Large intestine (tissue), 3 donors: ENCODE measurements around the gene FAM13A. TPM values are rescaled to one million over a fixed set of nuclear protein-coding genes. Genes with fewer than 3 reads are reported as not detected.

Experiments
- DNase-seq, 2 donors: peaks; one replicate each; pipeline versions ENCODE4 v3.0.0 to v3.0.0-alpha.2; 2013
- H3K27ac ChIP-seq: one replicate; pipeline ENCODE4 v1.5.1; 2013; ENCODE audit warnings: low read length
- H3K27me3 ChIP-seq: 2 replicates; pipeline ENCODE4 v1.6.1; 2013; ENCODE audit warnings: low read length; ENCODE audit not compliant: control insufficient read depth, insufficient read depth
- H3K36me3 ChIP-seq: 2 replicates; pipeline ENCODE4 v1.6.1; 2013; ENCODE audit warnings: low read length; ENCODE audit not compliant: control insufficient read depth, insufficient read depth
- H3K4me1 ChIP-seq: one replicate; pipeline ENCODE4 v1.6.1; 2013; ENCODE audit warnings: low read length; ENCODE audit not compliant: control insufficient read depth, insufficient read depth
- H3K4me3 ChIP-seq: one replicate; pipeline ENCODE4 v1.5.1; 2013; ENCODE audit warnings: low read length
- H3K9me3 ChIP-seq: one replicate; pipeline ENCODE4 v1.6.1; 2013; ENCODE audit warnings: mild to moderate bottlenecking, low read depth, low read length, moderate library complexity; ENCODE audit not compliant: control insufficient read depth
- WGBS: methylation state at CpG from one replicate; pipeline ENCODE4 v1.1.5; 2013; ENCODE audit warnings: low lambda C conversion rate; ENCODE audit not compliant: insufficient coverage; 5-methylcytosine and 5-hydroxymethylcytosine counted together
- polyA plus RNA-seq: library from polyadenylated mRNA; unstranded; fragments of 120-200 nt; gene quantifications from one replicate; pipeline ENCODE4 v1.2.1, GENCODE V29; 2013

The FAM13A gene
- polyA plus RNA-seq, 1 donor, result 151 TPM

DNA sequence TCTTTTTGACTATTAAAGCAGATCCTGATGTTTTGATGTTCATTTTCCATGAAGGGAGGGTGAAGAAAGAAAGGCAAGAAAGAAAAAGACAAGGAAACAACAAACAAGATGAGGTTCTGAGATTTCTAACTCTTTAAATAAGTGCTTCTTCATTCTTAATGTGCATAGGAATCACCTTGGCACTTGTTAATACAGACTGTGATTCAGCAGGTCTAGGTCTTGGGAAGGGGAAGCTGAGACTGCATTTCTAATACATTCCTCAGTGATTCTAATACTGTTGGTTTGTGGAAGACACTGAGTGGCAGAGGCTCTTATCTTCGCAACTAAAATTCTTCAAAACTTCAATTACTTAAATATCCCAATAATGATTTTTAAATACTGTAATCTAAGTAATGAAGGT is 264.2 kb downstream of the FAM13A start:
- Histone ChIP-seq H3K27ac (no peak overlapping the region), H3K36me3 (peaks cover 21% of the 10 kb centered on the region), H3K4me1 (no peaks in the 10 kb centered on the region), H3K27me3 (no peaks in the 10 kb centered on the region), H3K9me3 (no peaks in the 10 kb centered on the region), H3K4me3 (no peak overlapping the region)
- no peak for DNase-seq
- no CpG with 5 or more reads among the region's 1 CpG for WGBS

- DNase-seq, result no peak
- H3K9me3 ChIP-seq, result no peaks in the 10 kb centered on the region
- H3K4me3 ChIP-seq, result no peak overlapping the region
- H3K36me3 ChIP-seq, result peaks cover 26% of the 10 kb centered on the region
- H3K27ac ChIP-seq, result no peak overlapping the region
- WGBS, result no CpG with 5 or more reads among the region's 1 CpG
- no peaks in the 10 kb centered on the region for H3K4me1 ChIP-seq
- H3K27me3 ChIP-seq, result no peaks in the 10 kb centered on the region
These were observed 264.7 kb downstream of the FAM13A start for GRCh38 chr4:88792268-88792781.

- no peak overlapping the region for H3K27ac ChIP-seq
- H3K36me3 ChIP-seq, result peaks cover 28% of the 10 kb centered on the region
- no peaks in the 10 kb centered on the region for H3K4me1 ChIP-seq
These were observed 265.7 kb downstream of the FAM13A start for GRCh38 chr4:88791274-88791673.

GRCh38 chr4:88788895-88789294 is 268.1 kb downstream of the FAM13A start:
- Histone ChIP-seq H3K36me3 (peaks cover 40% of the 10 kb centered on the region), H3K4me1 (no peaks in the 10 kb centered on the region), H3K4me3 (no peak overlapping the region), H3K27ac (no peak overlapping the region), H3K9me3 (no peaks in the 10 kb centered on the region), H3K27me3 (no peaks in the 10 kb centered on the region)
- no peak for DNase-seq

More at GRCh38 chr4:88791274-88791673, 265.7 kb downstream of the FAM13A start:
- 100% methylated on average over 1 of the region's 1 CpG for WGBS
- Histone ChIP-seq H3K4me3 (no peak overlapping the region), H3K27me3 (no peaks in the 10 kb centered on the region), H3K9me3 (no peaks in the 10 kb centered on the region)
- DNase-seq, result no peak

- WGBS, result no CpG with 5 or more reads among the region's 1 CpG
- H3K4me1 ChIP-seq, result no peaks in the 10 kb centered on the region
- no peak for DNase-seq
These were observed 268.6 kb downstream of the FAM13A start for GRCh38 chr4:88788424-88788823.

GRCh38 chr4:88786011-88786410 is 271.0 kb downstream of the FAM13A start:
- no peak overlapping the region for H3K27ac ChIP-seq
- H3K4me1 ChIP-seq, result no peaks in the 10 kb centered on the region
- no peak for DNase-seq
- WGBS, result no CpG with 5 or more reads among the region's 1 CpG
- no peaks in the 10 kb centered on the region for H3K9me3 ChIP-seq
- H3K4me3 ChIP-seq, result no peak overlapping the region
- H3K27me3 ChIP-seq, result no peaks in the 10 kb centered on the region
- H3K36me3 ChIP-seq, result peaks cover 50% of the 10 kb centered on the region

More at GRCh38 chr4:88788424-88788823, 268.6 kb downstream of the FAM13A start:
- Histone ChIP-seq H3K36me3 (peaks cover 44% of the 10 kb centered on the region), H3K27me3 (no peaks in the 10 kb centered on the region), H3K9me3 (no peaks in the 10 kb centered on the region), H3K4me3 (no peak overlapping the region), H3K27ac (no peak overlapping the region)

DNA sequence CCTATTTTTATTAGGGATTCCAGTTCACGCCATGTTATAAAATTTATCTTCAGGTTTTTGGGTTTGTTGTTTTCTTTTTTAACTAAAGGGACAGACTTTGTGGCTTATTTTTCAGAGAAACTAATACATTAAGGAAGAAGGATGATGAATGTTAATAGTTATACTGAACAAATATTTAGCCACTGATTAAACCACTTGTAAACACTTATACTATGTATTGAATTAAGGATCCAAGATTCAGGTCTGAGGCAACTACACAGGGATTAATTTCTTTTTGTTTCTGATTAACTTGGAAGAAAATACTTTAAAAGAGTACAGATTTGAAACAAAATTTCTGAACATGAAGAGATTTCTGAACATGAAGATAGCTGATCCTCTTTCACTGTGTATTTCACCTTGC is 276.6 kb downstream of the FAM13A start:
- H3K36me3 ChIP-seq, result peaks cover 49% of the 10 kb centered on the region
- no peaks in the 10 kb centered on the region for H3K9me3 ChIP-seq
- H3K4me1 ChIP-seq, result no peaks in the 10 kb centered on the region
- DNase-seq, result no peak
- H3K4me3 ChIP-seq, result no peak overlapping the region
- no peaks in the 10 kb centered on the region for H3K27me3 ChIP-seq
- no peak overlapping the region for H3K27ac ChIP-seq
- no CpG with 5 or more reads among the region's 1 CpG for WGBS

- no peaks in the 10 kb centered on the region for H3K9me3 ChIP-seq
- H3K27ac ChIP-seq, result no peak overlapping the region
- DNase-seq, result no peak
- no peaks in the 10 kb centered on the region for H3K4me1 ChIP-seq
- H3K27me3 ChIP-seq, result no peaks in the 10 kb centered on the region
- no peak overlapping the region for H3K4me3 ChIP-seq
- whole genome bisulfite sequencing, result 100% methylated on average over 1 of the region's 3 CpGs
- H3K36me3 ChIP-seq, result peaks cover 52% of the 10 kb centered on the region
These were observed 277.6 kb downstream of the FAM13A start for GRCh38 chr4:88779431-88779830.

DNA sequence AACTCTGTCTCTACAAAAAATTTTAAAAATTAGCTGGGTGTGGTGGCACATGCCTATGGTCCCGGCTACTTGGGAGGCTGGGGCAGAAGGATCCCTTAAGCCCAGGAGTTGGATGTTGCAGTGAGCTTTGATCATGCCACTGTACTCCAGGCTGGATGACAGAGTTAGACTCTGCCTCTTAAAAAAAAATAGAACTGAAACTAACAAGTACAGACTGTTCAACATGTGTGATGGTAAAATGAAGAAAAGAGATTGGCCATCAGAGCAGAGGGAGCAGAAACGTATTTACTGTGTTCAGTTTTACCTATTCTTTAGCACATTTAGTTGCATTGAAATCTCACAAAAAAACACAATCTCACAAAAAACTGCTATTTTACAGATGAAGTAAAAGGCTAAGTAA is 281.5 kb downstream of the FAM13A start:
- no CpG with 5 or more reads among the region's 2 CpGs for WGBS
- H3K9me3 ChIP-seq, result no peaks in the 10 kb centered on the region
- no peaks in the 10 kb centered on the region for H3K4me1 ChIP-seq
- H3K36me3 ChIP-seq, result peaks cover 47% of the 10 kb centered on the region
- H3K27ac ChIP-seq, result no peak overlapping the region
- H3K4me3 ChIP-seq, result no peak overlapping the region
- no peaks in the 10 kb centered on the region for H3K27me3 ChIP-seq
- no peak for DNase-seq

- Histone ChIP-seq H3K36me3 (peaks cover 45% of the 10 kb centered on the region), H3K4me3 (no peak overlapping the region), H3K27me3 (no peaks in the 10 kb centered on the region), H3K4me1 (no peaks in the 10 kb centered on the region), H3K9me3 (no peaks in the 10 kb centered on the region), H3K27ac (no peak overlapping the region)
- 100% methylated on average over 1 of the region's 1 CpG for WGBS
- no peak for DNase-seq
These were observed 282.0 kb downstream of the FAM13A start for GRCh38 chr4:88775026-88775425.

DNA sequence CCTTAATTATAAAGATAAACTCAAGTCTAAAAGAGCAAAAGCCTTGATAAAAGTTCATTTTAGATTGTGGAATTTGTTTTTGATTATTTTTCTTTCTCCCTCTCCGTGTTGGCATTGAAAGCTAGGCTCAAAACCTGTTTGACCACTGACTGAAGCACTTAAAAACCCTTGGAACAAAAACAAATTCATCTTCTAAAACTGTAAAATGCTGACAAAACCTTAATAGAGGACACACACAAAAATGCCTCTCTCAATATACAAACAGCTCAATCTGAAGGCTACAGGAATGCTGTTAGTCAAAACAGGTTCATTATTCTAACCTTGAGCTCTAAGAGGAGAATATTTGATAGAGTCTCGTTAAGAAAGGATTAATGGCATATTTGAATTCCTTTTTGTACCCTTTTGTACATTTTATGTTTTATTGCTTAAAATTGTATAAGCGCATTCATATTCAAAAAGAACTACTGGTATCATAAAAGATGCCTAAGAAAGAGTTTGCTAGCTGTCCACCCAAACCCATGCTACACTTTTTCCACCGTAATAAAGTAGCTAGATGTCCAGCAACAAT is 285.0 kb downstream of the FAM13A start:
- no peak overlapping the region for H3K4me3 ChIP-seq
- H3K36me3 ChIP-seq, result peaks cover 23% of the 10 kb centered on the region
- DNase-seq, result no peak
- no peaks in the 10 kb centered on the region for H3K27me3 ChIP-seq
- H3K9me3 ChIP-seq, result no peaks in the 10 kb centered on the region
- no peaks in the 10 kb centered on the region for H3K4me1 ChIP-seq
- no peak overlapping the region for H3K27ac ChIP-seq
- 83% methylated on average over 3 of the region's 4 CpGs for WGBS
